Heart left ventricle (tissue), 13 donors: Measurements from ENCODE around the gene IFT122.

Experiments used
- CTCF ChIP-seq, 12 donors: fragments of 200-600 bp; sonication (generic) in 4 of 12; IDR thresholded peaks; one replicate each; pipeline versions ENCODE4 v1.5.0 to v1.8.0; 2018 to 2022; ENCODE audit warnings: antibody characterized with exemption in 12 of 12, mild to moderate bottlenecking in 5 of 12
- POLR2A ChIP-seq, 2 donors: fragments of 450-650 bp; IDR thresholded peaks; one replicate each; pipeline ENCODE4 v1.6.1; 2017; ENCODE audit warnings: antibody characterized with exemption in 2 of 2, mild to moderate bottlenecking in 2 of 2, moderate library complexity in 2 of 2
- donor health status: ischemic (EF 13 %, LVEDD 7.1; RV severe dilation, severe dysfunction).
- donor health status: DM: no; HTN: yes; CAD: no.
- donor health status: DM: no; HTN: no; CAD: no.
- donor health status: ischemic (EF 25% LVEDD 6.9; RV normal size, moderate dysfunction).
- donor health status: ischemic (EF 25% LVEDD 5.7; RV mildly dilated, moderate dysfunction).
- donor health status: ischemic (EF 35%, LVEDD 5.7; RV mildly dilated, moderate dysfunction).
- donor health status: nonischemic (EF 11% LVEDD 7.7; RV severe dilation, severe dysfunction).
- donor health status: DM: yes; HTN: yes; CAD: no.
- donor health status: PGD.
- donor health status: ischemic (EF 29% LVEDD 5.4; RV normal size, mild dysfunction).
- donor health status: nonischemic (EF 23%, LVEDD 6.1; RV moderate dilation, normal function).

- TF ChIP-seq CTCF (IDR thresholded peaks at IDR 0.05) (no peak), POLR2A (IDR thresholded peaks at IDR 0.05) (no peak)
Observed at GRCh38 chr3:129560911-129561594, 121.0 kb downstream of the IFT122 start.
